Caco-2 (cell line): ENCODE results near the gene RAPGEF2. TPM values are rescaled to one million over a fixed set of nuclear protein-coding genes. Genes with fewer than 3 reads are reported as not detected.
A peak's percentile ranks its signal among the peaks of the same experiment; 100 is the strongest.
"Not testable (repeated sequence)": the region's sequence is repeated elsewhere in the genome, so short reads cannot be mapped to it uniquely, and the experiment has no call there.

ENCODE experiments used
- BruUV-seq: library from RNA; stranded (reverse); fragments of 400-500 nt; replicated peaks from 2 replicates; lab custom pipeline; 2021; lab: Mats Ljungman, UMichigan
- CTCF ChIA-PET: fragments of 300-600 bp; sonication (Branson Sonifier 250); formaldehyde crosslinking; loops from one replicate; lab custom pipeline; 2022; ENCODE audit warnings: antibody characterized with exemption; lab: Charles Lee
- POLR2A ChIA-PET: fragments of 300-600 bp; sonication (Branson Sonifier 250); formaldehyde crosslinking; loops from one replicate; lab custom pipeline; 2022; ENCODE audit warnings: antibody characterized with exemption; lab: Charles Lee
- DNase-seq, 2 experiments: peaks; one replicate each; pipeline versions ENCODE4 v3.0.0 to v3.0.0-alpha.2; 2020 to 2022
- H3K27me3 ChIP-seq: replicated peaks from 2 replicates; pipeline ENCODE4 v1.6.0; 2011; ENCODE audit warnings: low read length; ENCODE audit not compliant: control insufficient read depth, insufficient read depth
- H3K36me3 ChIP-seq: 2 replicates; pipeline ENCODE4 v1.5.1; 2011; ENCODE audit warnings: low read length; ENCODE audit not compliant: control insufficient read depth, insufficient read depth
- H3K4me1 ChIP-seq: fragments of 250-450 bp; sonication (Bioruptor Pico); 2 replicates; pipeline ENCODE4 v1.5.1; 2020; ENCODE audit warnings: mild to moderate bottlenecking
- H3K4me3 ChIP-seq: 2 replicates; pipeline ENCODE4 v1.5.1; 2011; ENCODE audit warnings: low read depth, mild to moderate bottlenecking, control low read depth, low read length
- H3K9me3 ChIP-seq: fragments of 250-450 bp; sonication (Bioruptor Pico); 2 replicates; pipeline ENCODE4 v1.5.1; 2020; ENCODE audit warnings: mild to moderate bottlenecking, moderate library complexity
- H3K27ac Mint-ChIP-seq: one replicate; pipeline ENCODE4 v1.8.0; 2022; ENCODE audit warnings: mixed read lengths; ENCODE audit not compliant: unreplicated experiment
- H3K27me3 Mint-ChIP-seq: one replicate; pipeline ENCODE4 v1.8.0; 2022; ENCODE audit warnings: mixed read lengths; ENCODE audit not compliant: insufficient read depth, unreplicated experiment
- H3K36me3 Mint-ChIP-seq: one replicate; pipeline ENCODE4 v1.8.0; 2022; ENCODE audit warnings: mild to moderate bottlenecking, mixed read lengths; ENCODE audit not compliant: insufficient read depth, unreplicated experiment
- H3K4me1 Mint-ChIP-seq: one replicate; pipeline ENCODE4 v1.8.0; 2022; ENCODE audit warnings: low read depth, mixed read lengths; ENCODE audit not compliant: unreplicated experiment
- H3K4me3 Mint-ChIP-seq: one replicate; pipeline ENCODE4 v1.8.0; 2022; ENCODE audit warnings: mild to moderate bottlenecking, moderate library complexity, mixed read lengths; ENCODE audit not compliant: unreplicated experiment
- H3K9me3 Mint-ChIP-seq: one replicate; pipeline ENCODE4 v1.8.0; 2022; ENCODE audit warnings: mixed read lengths; ENCODE audit not compliant: unreplicated experiment
- CTCF ChIP-seq, 2 experiments: fragments of 200-600 bp in 1 of 2; IDR thresholded peaks; 1 replicate in 1 of 2; 2 replicates in 1 of 2; pipeline versions ENCODE4 v1.5.1 to v1.8.0; 2011 to 2022; ENCODE audit warnings: antibody characterized with exemption in 1 of 2, control low read depth in 1 of 2, inconsistent platforms in 1 of 2, low read depth in 1 of 2, low read length in 1 of 2, mild to moderate bottlenecking in 1 of 2, moderate library complexity in 1 of 2; ENCODE audit not compliant: insufficient read depth in 1 of 2, severe bottlenecking in 1 of 2, unreplicated experiment in 1 of 2
- intact Hi-C: fragments of 100-400 bp; cut with micrococcal nuclease; formaldehyde crosslinking; loops from one replicate; pipeline ENCODE4 v1.10.0; 2022; ENCODE audit not compliant: unreplicated experiment
- total RNA-seq: library from RNA; stranded (reverse); gene quantifications from 2 replicates; pipeline ENCODE4 v1.2.3, GENCODE V29; 2022

The RAPGEF2 gene
- total RNA-seq, 1 experiment from 2014 or later = 67.6 TPM

DNA sequence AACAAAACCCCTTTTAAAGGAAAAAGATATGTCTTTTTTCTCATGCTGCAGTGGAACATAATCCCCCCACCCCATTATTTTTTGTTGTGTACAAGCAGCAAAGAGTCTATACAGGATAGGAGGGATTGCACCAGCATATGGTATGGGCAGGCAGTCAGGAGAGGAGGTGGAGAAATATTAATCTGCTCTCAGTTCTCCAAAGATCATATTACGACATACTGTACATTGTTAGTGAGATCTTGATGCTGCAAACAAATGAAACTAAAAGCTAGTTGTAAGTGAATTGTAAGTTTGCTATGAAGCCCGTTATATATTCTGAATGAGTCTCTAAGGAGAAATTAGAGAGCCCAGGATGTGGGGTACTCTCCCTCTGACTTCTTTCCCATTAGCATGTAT lies 75.3 kb downstream of the RAPGEF2 start:
- Mint-ChIP-seq H3K27me3 (no peaks in the 10 kb centered on the region), H3K9me3 (no peaks in the 10 kb centered on the region), H3K36me3 (no peaks in the 10 kb centered on the region), H3K27ac (peak overlapping the region; percentile 49), H3K4me1 (peaks cover 47% of the 10 kb centered on the region), H3K4me3 (no peak overlapping the region)
- DNase-seq = no peak
- intact Hi-C loops = loop anchor here (5.0 kb wide), 1 partner anchor 506 kb away; the partner anchor contains the start of genes C4orf46 and ETFDH
- POLR2A ChIA-PET = no interaction called here
- Histone ChIP-seq H3K27me3 (no peaks in the 10 kb centered on the region), H3K4me1 (peaks cover 39% of the 10 kb centered on the region), H3K36me3 (no peaks in the 10 kb centered on the region), H3K9me3 (no peaks in the 10 kb centered on the region), H3K4me3 (no peak overlapping the region)
- no peak for TF ChIP-seq CTCF (IDR thresholded peaks at IDR 0.05; ENCODE audit: insufficient read depth in 1 of 2, low read depth in 1 of 2, low read length in 1 of 2, severe bottlenecking in 1 of 2, unreplicated experiment in 1 of 2)
- CTCF ChIA-PET = no interaction called here
- no TSS peak for BruUV-seq

- peaks cover 36% of the 10 kb centered on the region for H3K4me1 Mint-ChIP-seq
- BruUV-seq = no TSS peak
Observed at GRCh38 chr4:159178979-159179969, 76.4 kb downstream of the RAPGEF2 start.

DNA sequence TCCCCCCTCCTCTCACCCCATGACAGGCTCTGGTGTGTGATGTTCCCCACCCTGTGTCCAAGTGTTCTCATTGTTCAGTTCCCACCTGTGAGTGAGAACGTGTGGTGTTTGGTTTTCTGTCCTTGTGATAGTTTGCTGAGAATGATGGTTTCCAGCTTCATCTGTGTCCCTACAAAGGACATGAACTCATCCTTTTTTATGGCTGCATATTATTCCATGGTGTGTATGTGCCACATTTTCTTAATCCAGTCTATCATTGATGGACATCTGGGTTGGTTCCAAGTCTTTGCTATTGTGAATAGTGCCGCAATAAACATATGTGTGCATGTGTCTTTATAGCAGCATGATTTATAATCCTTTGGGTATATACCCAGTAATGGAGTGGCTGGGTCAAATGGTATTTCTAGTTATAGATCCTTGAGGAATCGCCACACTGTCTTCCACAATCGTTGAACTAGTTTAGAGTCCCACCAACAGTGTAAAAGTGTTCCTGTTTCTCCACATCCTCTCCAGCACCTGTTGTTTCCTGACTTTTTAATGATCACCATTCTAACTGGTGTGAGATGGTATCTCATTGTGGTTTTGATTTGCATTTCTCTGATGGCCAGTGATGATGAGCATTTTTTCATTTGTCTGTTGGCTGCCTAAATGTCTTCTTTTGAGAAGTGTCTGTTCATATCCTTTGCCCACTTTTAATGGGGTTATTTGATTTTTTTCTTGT lies 81.2 kb downstream of the RAPGEF2 start:
- POLR2A ChIA-PET, H3K9me3 Mint-ChIP-seq, H3K9me3 ChIP-seq, BruUV-seq, DNase-seq, H3K4me1 ChIP-seq, H3K36me3 ChIP-seq, H3K27ac Mint-ChIP-seq, intact Hi-C loops, H3K4me3 Mint-ChIP-seq, H3K27me3 Mint-ChIP-seq, H3K4me3 ChIP-seq, H3K27me3 ChIP-seq, CTCF ChIA-PET: not testable (repeated sequence)
- peaks cover 23% of the 10 kb centered on the region for H3K4me1 Mint-ChIP-seq
- peaks cover 11% of the 10 kb centered on the region for H3K36me3 Mint-ChIP-seq

More at GRCh38 chr4:159178979-159179969, 76.4 kb downstream of the RAPGEF2 start:
- Mint-ChIP-seq H3K4me3 (no peak overlapping the region), H3K9me3 (no peaks in the 10 kb centered on the region), H3K36me3 (peaks cover 1% of the 10 kb centered on the region), H3K27me3 (no peaks in the 10 kb centered on the region), H3K27ac (peak overlapping the region; percentile 60)
- no peak for DNase-seq
- H3K4me1 ChIP-seq = peaks cover 30% of the 10 kb centered on the region
- intact Hi-C loops = loop anchor here (5.0 kb wide), 1 partner anchor 507 kb away; the partner anchor contains the start of genes C4orf46 and ETFDH
- H3K9me3 ChIP-seq = no peaks in the 10 kb centered on the region
- H3K36me3 ChIP-seq = no peaks in the 10 kb centered on the region
- no peaks in the 10 kb centered on the region for H3K27me3 ChIP-seq
- TF ChIP-seq CTCF (IDR thresholded peaks at IDR 0.05; ENCODE audit: insufficient read depth in 1 of 2, low read depth in 1 of 2, low read length in 1 of 2, severe bottlenecking in 1 of 2, unreplicated experiment in 1 of 2) = no peak
- no peak overlapping the region for H3K4me3 ChIP-seq
- POLR2A ChIA-PET = no interaction called here
- CTCF ChIA-PET = interaction anchor here (0.7 kb wide), 1 partner anchor 24 kb away, joined by 3 read pairs; no protein-coding TSS in a partner anchor
